GM04503 (cell line): ENCODE results near the gene CERK.
"Not testable (repeated sequence)": the region's sequence is repeated elsewhere in the genome, so short reads cannot be mapped to it uniquely, and the experiment has no call there.

Source experiments
- DNase-seq: peaks from one replicate; pipeline ENCODE4 v3.0.0-alpha.2; 2012; ENCODE audit warnings: low read depth

The CERK gene

DNA sequence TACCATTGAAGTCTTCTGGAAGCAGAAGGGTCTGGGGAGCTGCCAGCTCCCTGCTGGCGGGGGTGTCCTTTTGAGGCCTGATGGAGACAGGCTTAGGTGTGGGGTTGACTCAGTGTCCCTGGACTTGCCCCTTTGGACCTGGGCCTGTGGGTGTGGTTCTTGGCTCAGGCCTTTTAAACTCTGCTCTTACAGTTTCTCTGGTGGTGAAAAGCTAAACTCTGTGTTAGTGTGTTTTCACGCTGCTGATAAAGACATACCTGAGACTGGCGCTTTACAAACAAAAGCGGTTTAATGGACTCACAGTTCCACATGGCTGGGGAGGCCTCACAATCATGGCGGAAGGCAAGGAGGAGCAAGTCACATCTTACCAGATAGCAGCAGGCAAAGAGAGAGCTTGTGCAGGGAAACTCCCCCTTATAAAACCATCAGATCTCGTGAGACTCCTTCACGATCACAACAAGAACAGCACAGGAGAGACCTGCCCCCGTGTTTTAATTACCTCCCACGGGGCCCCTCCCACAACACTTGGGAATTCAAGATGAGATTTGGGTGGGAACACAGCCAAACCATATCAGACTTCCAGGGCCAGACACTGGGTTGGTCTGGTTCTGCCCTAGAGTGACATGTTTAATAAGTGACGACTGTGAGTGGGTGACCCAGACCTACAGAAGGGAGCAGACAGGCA lies 91.4 kb downstream of the CERK start:
- DNase-seq: no peak

DNA sequence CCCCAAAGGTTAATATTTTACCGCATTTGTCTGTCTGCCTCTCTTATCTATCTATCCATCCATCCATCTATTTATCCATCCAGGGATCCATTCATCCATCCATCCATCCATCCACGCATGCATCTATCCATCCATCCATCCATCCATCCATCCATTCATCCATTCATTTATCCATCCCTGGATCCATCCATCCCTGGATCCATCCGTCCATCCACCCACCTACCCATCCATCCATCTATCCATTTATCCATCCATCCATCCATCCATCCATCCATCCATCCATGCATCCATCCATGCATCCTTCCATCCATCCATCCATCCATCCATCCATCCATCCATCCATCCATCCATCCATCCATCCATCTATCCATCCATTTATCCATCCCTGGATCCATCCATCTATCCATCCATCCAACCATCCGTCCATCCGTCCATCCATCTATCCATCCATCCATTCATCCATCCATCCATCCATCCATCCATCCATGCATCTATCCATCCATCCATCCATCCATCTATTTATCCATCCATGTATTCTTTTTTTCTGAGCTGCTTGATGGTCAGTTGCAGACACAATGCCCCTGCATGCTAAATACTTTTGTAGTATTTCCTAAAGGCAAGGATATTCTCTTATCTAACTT lies 95.1 kb downstream of the CERK start:
- DNase-seq: not testable (repeated sequence)

DNA sequence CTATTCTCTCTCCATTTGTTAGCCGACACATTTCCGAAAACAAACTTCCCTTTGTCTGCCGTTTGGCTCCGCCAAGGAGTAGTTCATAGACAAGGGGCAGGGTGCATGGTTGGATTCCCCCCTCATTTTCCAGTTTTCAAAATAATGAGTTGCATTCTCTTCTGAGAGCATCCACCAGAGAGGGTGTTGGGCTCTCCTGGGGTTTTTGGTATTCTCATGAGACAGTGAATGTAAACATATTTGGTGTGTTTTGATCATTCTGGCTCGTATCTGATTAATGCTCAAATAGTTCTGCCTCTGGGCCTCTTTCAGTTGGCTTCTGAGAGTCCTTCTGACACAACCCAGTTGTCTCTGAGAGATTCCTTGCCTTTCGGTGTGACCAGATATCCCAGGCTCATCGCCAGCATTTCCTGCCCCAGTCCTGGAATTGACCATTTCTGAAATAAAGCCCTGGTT lies 96.2 kb downstream of the CERK start:
- peak; percentile 27 for DNase-seq

DNA sequence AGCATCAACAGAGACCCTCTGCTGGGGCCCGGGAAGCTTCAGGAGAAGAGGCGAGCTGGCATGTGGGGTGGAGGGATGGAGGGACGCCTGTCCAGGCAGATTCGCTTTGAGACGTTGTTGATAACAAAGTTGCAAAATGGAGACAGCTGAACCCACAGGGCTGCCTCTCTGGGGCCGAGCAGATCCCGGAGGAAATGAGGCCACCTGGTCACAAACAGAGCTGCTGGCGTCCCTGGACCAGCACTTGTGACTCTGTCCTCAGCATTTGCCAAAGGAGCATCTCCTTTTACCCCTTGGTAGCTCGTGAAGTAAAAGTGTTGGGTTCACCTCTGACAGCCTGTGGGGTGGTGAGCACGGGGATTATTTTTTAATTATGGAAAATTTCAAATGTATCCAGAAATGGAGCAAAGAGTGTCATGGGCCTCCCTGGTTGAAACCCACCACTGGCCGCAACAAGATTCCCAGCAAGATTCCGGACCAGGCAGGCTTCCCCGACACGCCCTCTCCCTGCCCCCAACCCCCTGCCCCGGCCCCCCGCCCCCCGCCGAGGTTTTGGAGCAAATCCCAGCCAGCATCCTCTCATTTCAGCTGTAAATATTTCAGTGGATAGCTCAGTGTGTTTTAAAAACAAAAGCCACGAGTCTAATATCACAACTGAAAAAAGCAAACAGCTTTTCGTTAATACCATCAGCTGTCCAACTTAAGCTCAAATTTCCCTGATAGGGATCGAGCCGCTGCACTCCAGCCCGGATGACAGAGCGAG lies 97.6 kb downstream of the CERK start:
- no peak for DNase-seq

DNA sequence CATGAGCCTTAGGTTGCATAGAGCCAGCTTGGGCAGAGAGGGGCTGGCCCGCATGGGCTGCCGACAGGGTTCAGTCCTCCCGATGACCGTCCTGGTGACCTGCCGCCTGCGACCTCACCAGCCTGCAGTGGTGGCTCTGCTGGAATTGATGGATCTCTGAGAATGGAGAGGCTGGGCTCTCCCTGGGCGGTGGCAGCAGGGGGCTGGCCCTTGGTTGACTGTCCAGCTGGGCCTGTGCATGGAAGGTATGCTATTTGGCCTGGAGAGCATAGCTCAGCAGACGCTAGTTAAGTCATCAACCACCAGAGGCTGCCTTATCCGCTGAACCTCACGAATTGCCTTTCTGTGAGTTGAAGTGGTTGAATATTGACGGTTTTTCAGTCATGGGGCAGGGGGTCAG lies 98.2 kb downstream of the CERK start:
- no peak for DNase-seq

DNA sequence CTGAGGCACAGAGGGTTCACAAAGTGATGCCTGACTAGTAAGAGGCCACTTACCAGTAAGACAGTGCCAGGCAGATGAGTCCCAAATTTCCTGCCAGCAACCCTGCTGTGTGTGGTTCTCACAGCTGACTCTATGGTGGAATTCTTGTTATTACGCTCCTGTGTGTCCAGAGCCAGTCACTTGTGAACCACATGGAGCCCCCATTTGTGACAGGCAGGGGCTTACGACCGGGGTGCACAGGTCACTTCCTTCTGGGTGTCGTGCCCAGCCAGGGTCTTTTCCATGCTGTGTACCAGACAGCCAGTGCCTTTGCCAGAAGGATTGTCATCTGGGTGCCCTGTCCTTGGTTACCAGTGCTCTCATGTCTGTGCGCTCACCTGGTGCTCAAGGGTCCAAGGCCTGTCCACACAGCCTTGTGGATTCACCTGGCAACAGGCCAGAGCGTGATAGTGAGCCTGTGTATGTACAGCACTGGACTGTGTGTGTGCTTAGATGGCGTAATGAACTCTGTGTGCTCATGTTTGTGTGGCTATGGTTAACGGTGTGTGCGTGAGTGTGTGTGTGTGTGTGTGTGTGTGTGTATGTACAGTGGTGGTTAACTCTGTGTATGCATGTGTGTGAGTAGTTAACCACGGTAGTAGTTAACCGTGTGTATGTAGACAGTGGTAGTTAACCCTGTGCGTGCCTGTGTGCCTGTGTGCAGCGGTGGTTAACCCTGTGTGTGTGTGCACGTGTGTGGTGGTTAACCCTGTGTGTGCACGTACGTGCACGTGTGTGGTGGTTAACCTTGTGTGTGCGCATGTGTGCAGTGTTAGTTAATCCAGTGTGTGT lies 99.2 kb downstream of the CERK start:
- DNase-seq: no peak

DNA sequence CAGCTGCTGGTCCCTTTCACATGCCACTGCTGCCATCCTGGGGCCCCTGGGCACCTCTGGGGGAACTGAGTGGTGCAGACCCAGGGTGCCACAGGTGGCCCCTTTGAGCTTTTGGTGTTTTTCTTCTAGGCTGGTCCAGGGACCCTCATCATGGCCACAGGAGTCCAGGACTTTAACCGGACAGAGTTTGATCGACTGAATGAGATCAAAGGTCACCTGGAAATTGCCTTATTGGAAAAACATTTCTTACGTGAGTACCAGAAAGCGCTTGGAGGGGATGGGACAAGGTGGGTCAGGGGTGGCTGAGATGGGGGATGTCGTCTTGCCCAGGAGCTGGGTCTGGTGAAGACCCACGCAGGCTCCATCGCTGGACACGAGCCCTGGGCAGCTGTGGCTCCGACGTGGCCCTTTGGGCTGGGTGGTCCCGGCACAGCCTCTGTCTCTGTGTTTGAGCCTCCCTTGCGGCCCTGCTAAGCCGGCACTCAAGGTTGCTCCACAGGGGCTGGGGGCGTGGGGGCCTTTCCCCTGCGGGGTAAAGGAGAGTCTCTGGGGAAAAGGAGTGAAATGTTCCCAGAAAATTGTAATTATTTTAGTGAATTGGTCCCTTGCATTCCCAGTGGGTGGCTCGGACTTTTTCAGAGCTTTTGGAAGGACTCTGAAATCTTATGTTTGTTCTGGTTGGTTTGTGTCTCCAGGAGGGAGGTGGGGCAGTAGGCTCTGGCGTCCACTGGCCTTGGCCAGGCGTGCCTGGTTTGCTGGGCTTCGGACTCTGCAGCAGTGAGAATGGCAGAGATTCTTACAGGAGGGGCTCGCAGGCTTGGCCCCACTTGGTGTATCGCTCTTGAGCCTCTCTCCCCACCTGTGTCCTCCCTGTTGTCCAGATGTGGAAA lies 100.1 kb downstream of the CERK start:
- DNase-seq: no peak

DNA sequence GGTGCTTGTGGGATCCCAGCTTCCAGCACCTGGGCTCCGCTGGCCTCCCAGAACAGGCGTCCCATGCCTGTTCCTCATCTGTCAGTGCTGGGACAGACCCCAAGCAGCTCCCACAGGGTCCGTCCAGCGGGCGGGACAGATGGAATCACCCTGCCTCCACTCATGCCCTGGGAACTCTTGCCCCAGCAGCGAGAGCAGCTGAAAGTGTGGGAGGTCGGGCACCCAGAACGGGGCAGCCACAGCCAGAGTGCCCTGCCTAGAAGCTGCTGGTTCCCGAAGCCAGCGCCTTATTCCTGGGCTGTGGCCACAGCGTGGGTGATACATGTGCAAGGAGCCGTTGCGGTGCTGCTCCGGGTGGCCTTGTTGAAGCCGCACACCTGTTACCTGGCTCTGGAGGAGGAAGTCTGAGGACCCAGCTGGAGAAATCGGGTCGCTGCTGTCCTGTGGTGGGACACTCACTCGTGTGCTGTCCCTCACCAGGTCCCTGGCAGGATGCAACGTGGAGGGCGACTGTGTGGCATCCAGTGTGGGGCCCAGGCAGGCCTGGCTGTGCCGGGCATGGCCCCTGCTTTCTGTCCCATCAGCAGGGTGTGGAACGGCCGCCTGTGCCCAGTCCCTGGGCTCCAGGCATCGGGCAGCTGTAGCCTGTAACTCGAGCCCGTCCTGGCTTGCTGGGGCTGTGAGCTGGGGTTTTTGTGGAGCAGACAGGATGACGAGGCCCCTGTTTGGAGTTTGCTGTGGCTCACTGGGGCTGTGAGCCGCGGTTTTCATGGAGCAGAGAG lies 101.6 kb downstream of the CERK start:
- no peak for DNase-seq

DNA sequence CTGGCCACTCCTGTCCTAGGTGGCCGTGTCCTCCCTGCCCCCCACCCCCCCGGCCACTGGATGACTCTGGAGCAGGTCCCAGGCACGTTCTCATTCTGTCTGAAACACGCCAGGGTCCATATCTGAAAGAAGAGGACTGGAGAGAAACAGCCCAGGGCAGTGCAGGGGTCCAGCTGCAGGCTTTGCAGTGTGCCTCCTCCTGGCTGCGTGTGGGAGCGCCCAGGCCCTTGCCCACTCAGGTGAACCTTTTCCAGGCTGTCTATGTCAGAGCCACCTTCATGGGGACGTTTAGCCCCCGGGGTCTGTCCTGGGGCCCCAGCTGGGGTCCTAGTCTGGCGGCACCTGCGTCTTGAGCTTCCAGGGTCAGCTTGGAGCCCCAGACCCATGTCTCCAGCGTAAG lies 102.3 kb downstream of the CERK start:
- DNase-seq: no peak

DNA sequence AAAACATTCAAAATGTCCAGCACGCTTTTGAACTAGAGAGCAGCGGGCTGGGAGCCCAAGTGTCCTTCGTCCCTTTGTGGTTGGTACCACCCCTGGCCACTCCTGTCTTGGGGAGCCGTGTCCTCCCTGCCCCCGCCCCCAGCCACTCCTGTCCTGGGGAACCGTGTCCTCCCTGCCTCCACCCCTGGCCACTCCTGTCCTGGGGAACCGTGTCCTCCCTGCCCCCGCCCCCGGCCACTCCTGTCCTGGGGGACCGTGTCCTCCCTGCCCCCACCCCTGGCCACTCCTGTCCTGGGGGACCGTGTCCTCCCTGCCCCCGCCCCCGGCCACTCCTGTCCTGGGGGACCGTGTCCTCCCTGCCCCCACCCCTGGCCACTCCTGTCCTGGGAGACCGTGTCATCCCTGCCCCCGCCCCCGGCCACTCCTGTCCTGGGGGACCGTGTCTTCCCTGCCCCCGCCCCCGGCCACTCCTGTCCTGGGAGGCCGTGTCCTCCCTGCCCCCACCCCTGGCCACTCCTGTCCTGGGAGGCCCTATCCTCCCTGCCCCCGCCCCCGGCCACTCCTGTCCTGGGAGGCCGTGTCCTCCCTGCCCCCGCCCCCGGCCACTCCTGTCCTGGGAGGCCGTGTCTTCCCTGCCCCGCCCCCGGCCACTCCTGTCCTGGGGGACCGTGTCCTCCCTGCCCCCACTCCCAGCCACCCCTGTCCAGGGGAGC lies 102.9 kb downstream of the CERK start:
- peak; percentile 70 for DNase-seq
